Loucy (cell line): ENCODE measurements around the gene MEGF6.

Experiments
- EZH2phosphoT487 ChIP-seq: fragments of 200-600 bp; IDR thresholded peaks from 2 replicates; pipeline ENCODE4 v1.6.1; 2018; ENCODE audit warnings: antibody characterized with exemption, mild to moderate bottlenecking, moderate library complexity, borderline replicate concordance
- TF ChIP-seq, protein P1 (sequence below): fragments of 200-600 bp; sonication (generic); conservative IDR thresholded peaks from 2 replicates; pipeline ENCODE4 v1.5.1; 2014; ENCODE audit warnings: mild to moderate bottlenecking, antibody characterized with exemption, low read length

- TF ChIP-seq, protein P1, sequence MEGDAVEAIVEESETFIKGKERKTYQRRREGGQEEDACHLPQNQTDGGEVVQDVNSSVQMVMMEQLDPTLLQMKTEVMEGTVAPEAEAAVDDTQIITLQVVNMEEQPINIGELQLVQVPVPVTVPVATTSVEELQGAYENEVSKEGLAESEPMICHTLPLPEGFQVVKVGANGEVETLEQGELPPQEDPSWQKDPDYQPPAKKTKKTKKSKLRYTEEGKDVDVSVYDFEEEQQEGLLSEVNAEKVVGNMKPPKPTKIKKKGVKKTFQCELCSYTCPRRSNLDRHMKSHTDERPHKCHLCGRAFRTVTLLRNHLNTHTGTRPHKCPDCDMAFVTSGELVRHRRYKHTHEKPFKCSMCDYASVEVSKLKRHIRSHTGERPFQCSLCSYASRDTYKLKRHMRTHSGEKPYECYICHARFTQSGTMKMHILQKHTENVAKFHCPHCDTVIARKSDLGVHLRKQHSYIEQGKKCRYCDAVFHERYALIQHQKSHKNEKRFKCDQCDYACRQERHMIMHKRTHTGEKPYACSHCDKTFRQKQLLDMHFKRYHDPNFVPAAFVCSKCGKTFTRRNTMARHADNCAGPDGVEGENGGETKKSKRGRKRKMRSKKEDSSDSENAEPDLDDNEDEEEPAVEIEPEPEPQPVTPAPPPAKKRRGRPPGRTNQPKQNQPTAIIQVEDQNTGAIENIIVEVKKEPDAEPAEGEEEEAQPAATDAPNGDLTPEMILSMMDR, result no peak
- no peak for TF ChIP-seq EZH2phosphoT487
Measured at GRCh38 chr1:3463408-3463863, 147.9 kb downstream of the MEGF6 start.
